HG02798 (cell line): ENCODE results near the gene ALOXE3.
A peak's percentile ranks its signal among the peaks of the same experiment; 100 is the strongest.

Source experiments
- ATAC-seq: cut with Tn5 transposase; IDR thresholded peaks from one replicate; pipeline ENCODE4 v1.9.1; 2021; ENCODE audit warnings: mild to moderate bottlenecking; ENCODE audit not compliant: unreplicated experiment, poor library complexity

ALOXE3 gene

GRCh38 chr17:8117980-8118768, at the start of gene ALOXE3:
ALOXE3 (minus strand) TSS chr17:8118514; CDS start chr17:8117990, 524 bp downstream.
- no peak for ATAC-seq

GRCh38 chr17:8167526-8167925, 49.2 kb upstream of the ALOXE3 start:
- ATAC-seq = no peak

GRCh38 chr17:8166731-8167130, 48.4 kb upstream of the ALOXE3 start:
- ATAC-seq = no peak

GRCh38 chr17:8164815-8165131, 46.5 kb upstream of the ALOXE3 start:
- no peak for ATAC-seq

GRCh38 chr17:8163978-8164814, 45.9 kb upstream of the ALOXE3 start:
- ATAC-seq = no peak

GRCh38 chr17:8162997-8163977, 45.0 kb upstream of the ALOXE3 start:
- peak; percentile 8 for ATAC-seq

- ATAC-seq = peak; percentile 58
These were observed 44.1 kb upstream of the ALOXE3 start, which contains the start of gene VAMP2 for GRCh38 chr17:8162233-8162996. VAMP2 (minus strand) TSS chr17:8162948; CDS start chr17:8162879, 69 bp downstream.

GRCh38 chr17:8161289-8162232, 43.2 kb upstream of the ALOXE3 start:
- no peak for ATAC-seq

GRCh38 chr17:8160741-8161221, 42.5 kb upstream of the ALOXE3 start:
- no peak for ATAC-seq

- ATAC-seq = no peak
These were observed 41.9 kb upstream of the ALOXE3 start for GRCh38 chr17:8160224-8160577.

- ATAC-seq = no peak
These were observed 41.3 kb upstream of the ALOXE3 start for GRCh38 chr17:8159459-8160223.

- ATAC-seq = no peak
These were observed 40.7 kb upstream of the ALOXE3 start for GRCh38 chr17:8159032-8159400.

GRCh38 chr17:8158267-8159031, 40.1 kb upstream of the ALOXE3 start:
- no peak for ATAC-seq

- ATAC-seq = peak; percentile 86
These were observed 38.1 kb upstream of the ALOXE3 start for GRCh38 chr17:8156246-8156992.

- ATAC-seq = no peak
These were observed 37.6 kb upstream of the ALOXE3 start for GRCh38 chr17:8155996-8156245.

- no peak for ATAC-seq
These were observed 37.1 kb upstream of the ALOXE3 start for GRCh38 chr17:8155231-8155995.
